Tibial artery (tissue), 4 donors: ENCODE measurements around the gene SMIM32.

Experiments
- DNase-seq, 2 donors: peaks; one replicate each; pipeline ENCODE4 v3.0.0-alpha.2; 2019
- H3K27ac ChIP-seq, 2 donors: fragments of 200-600 bp; sonication (generic) in 1 of 2; 1 replicate in 1 of 2; 2 replicates in 1 of 2; pipeline ENCODE4 v1.5.1; 2018 to 2019; ENCODE audit warnings: mild to moderate bottlenecking in 1 of 2
- H3K27me3 ChIP-seq, 2 donors: fragments of 200-600 bp; sonication (generic) in 1 of 2; one replicate each; pipeline versions ENCODE4 v1.5.1 to v1.6.0; 2016 to 2019
- H3K36me3 ChIP-seq, 3 donors: fragments of 200-600 bp; sonication (generic) in 2 of 3; one replicate each; pipeline ENCODE4 v1.5.1; 2016 to 2019; ENCODE audit warnings: mild to moderate bottlenecking in 2 of 3
- H3K4me1 ChIP-seq, 4 donors: fragments of 200-600 bp; sonication (generic) in 2 of 4; 1 replicate in 3 of 4; 2 replicates in 1 of 4; pipeline ENCODE4 v1.5.1; 2016 to 2019
- H3K4me3 ChIP-seq, 2 donors: fragments of 200-600 bp; sonication (generic) in 1 of 2; 1 replicate in 1 of 2; 2 replicates in 1 of 2; pipeline ENCODE4 v1.5.1; 2018 to 2019; ENCODE audit warnings: mild to moderate bottlenecking in 2 of 2
- H3K9me3 ChIP-seq, 3 donors: fragments of 200-600 bp; sonication (generic) in 1 of 3; one replicate each; pipeline ENCODE4 v1.5.1; 2016 to 2019
- CTCF ChIP-seq, 2 experiments: fragments of 200-600 bp in 1 of 2; fragments of 450-650 bp in 1 of 2; IDR thresholded peaks; one replicate each; pipeline ENCODE4 v1.5.1; 2017 to 2019; ENCODE audit warnings: antibody characterized with exemption in 2 of 2, mild to moderate bottlenecking in 1 of 2, moderate library complexity in 1 of 2
- intact Hi-C: fragments of 100-400 bp; cut with DNase I; formaldehyde crosslinking; loops from one replicate; pipeline ENCODE4 v1.15.0; 2023; ENCODE audit warnings: low total_unique reads

Gene SMIM32

GRCh38 chr5:136192015-136192525 lies 892 bp downstream of the SMIM32 start:
- Histone ChIP-seq H3K4me3 (peak overlapping the region; percentile 43 to 55), H3K27me3 (peaks cover 0 to 22% of the 10 kb centered on the region in 2 donors), H3K27ac (no peak overlapping the region), H3K9me3 (no peaks in the 10 kb centered on the region), H3K36me3 (peaks cover 5 to 23% (median 20%) of the 10 kb centered on the region in 3 donors), H3K4me1 (peaks cover 0 to 39% (median 23%) of the 10 kb centered on the region in 4 donors)
- DNase-seq: no peak
- intact Hi-C loops: loop anchor here (10.0 kb wide), 1 partner anchor 57 kb away; the partner anchor contains the start of gene SMAD5
- TF ChIP-seq CTCF (IDR thresholded peaks at IDR 0.05): no peak

- intact Hi-C loops: loop anchor here (10.0 kb wide), 1 partner anchor 57 kb away; the partner anchor contains the start of gene SMAD5
- H3K4me1 ChIP-seq: peaks cover 0 to 35% (median 21%) of the 10 kb centered on the region in 4 donors
- H3K4me3 ChIP-seq: peak overlapping the region; percentile 43 to 55
- no peak overlapping the region for H3K27ac ChIP-seq
- peaks cover 0 to 22% of the 10 kb centered on the region in 2 donors for H3K27me3 ChIP-seq
- no peaks in the 10 kb centered on the region for H3K9me3 ChIP-seq
- peaks cover 6 to 26% (median 23%) of the 10 kb centered on the region in 3 donors for H3K36me3 ChIP-seq
- no peak for DNase-seq
- no peak for TF ChIP-seq CTCF (IDR thresholded peaks at IDR 0.05)
Measured at GRCh38 chr5:136191304-136192014, 1.5 kb downstream of the SMIM32 start.

- no peak for DNase-seq
- no peaks in the 10 kb centered on the region for H3K9me3 ChIP-seq
- H3K27me3 ChIP-seq: peaks cover 0 to 22% of the 10 kb centered on the region in 2 donors
- peaks cover 6 to 31% (median 23%) of the 10 kb centered on the region in 3 donors for H3K36me3 ChIP-seq
- H3K4me3 ChIP-seq: no peak overlapping the region
- TF ChIP-seq CTCF (IDR thresholded peaks at IDR 0.05): no peak
- H3K27ac ChIP-seq: no peak overlapping the region
- peaks cover 0 to 30% (median 18%) of the 10 kb centered on the region in 4 donors for H3K4me1 ChIP-seq
- intact Hi-C loops: loop anchor here (10.0 kb wide), 1 partner anchor 56 kb away; the partner anchor contains the start of gene SMAD5
Measured at GRCh38 chr5:136190904-136191303, 2.1 kb downstream of the SMIM32 start.

GRCh38 chr5:136190091-136190720 lies 2.8 kb downstream of the SMIM32 start:
- no peak overlapping the region for H3K27ac ChIP-seq
- H3K4me1 ChIP-seq: peaks cover 0 to 24% (median 18%) of the 10 kb centered on the region in 4 donors
- intact Hi-C loops: loop anchor here (10.0 kb wide), 1 partner anchor 55 kb away; the partner anchor contains the start of gene SMAD5
- H3K9me3 ChIP-seq: no peaks in the 10 kb centered on the region
- no peak overlapping the region for H3K4me3 ChIP-seq
- peaks cover 0 to 22% of the 10 kb centered on the region in 2 donors for H3K27me3 ChIP-seq
- TF ChIP-seq CTCF (IDR thresholded peaks at IDR 0.05): no peak
- H3K36me3 ChIP-seq: peaks cover 6 to 31% (median 23%) of the 10 kb centered on the region in 3 donors
- no peak for DNase-seq

- H3K9me3 ChIP-seq: no peaks in the 10 kb centered on the region
- H3K27ac ChIP-seq: no peak overlapping the region
- H3K36me3 ChIP-seq: peaks cover 6 to 31% (median 23%) of the 10 kb centered on the region in 3 donors
- no peak overlapping the region for H3K4me3 ChIP-seq
- intact Hi-C loops: no loop called here
- peaks cover 0 to 22% of the 10 kb centered on the region in 2 donors for H3K27me3 ChIP-seq
- no peak for TF ChIP-seq CTCF (IDR thresholded peaks at IDR 0.05)
- no peak for DNase-seq
- peaks cover 0 to 24% (median 18%) of the 10 kb centered on the region in 4 donors for H3K4me1 ChIP-seq
Measured at GRCh38 chr5:136188859-136189258, 4.1 kb downstream of the SMIM32 start.
